ENCODE results near the gene CENPO. TPM values are rescaled to one million over a fixed set of nuclear protein-coding genes. Genes with fewer than 3 reads are reported as not detected.

The CENPO gene
- polyA plus RNA-seq, 1 donor: 16.5 TPM

- no peak for DNase-seq
Measured at GRCh38 chr2:24863641-24864040, 70.4 kb downstream of the CENPO start.

- DNase-seq: no peak
Measured at GRCh38 chr2:24866946-24867345, 73.7 kb downstream of the CENPO start.

- DNase-seq: no peak
Measured at GRCh38 chr2:24870440-24870839, 77.2 kb downstream of the CENPO start.

- no peak for DNase-seq
Measured at GRCh38 chr2:24870891-24871705, 77.9 kb downstream of the CENPO start.

- no peak for DNase-seq
Measured at GRCh38 chr2:24871852-24872333, 78.7 kb downstream of the CENPO start.

Other genes starting within 250 kb of the CENPO start
- gene PTRHD1, start within 50 bp of the CENPO start, polyA plus RNA-seq (ENCODE audit: insufficient read length): 43.2 TPM
- 23.5 TPM for gene ADCY3, start 126.8 kb downstream of the CENPO start, polyA plus RNA-seq (ENCODE audit: insufficient read length)
- 8.1 TPM for gene DNAJC27, start 178.5 kb downstream of the CENPO start, polyA plus RNA-seq (ENCODE audit: insufficient read length)
- 5.3 TPM for gene EFR3B, start 248.7 kb downstream of the CENPO start, polyA plus RNA-seq (ENCODE audit: insufficient read length)

Data from hindlimb muscle (tissue), 1 donor.